Activated naive CD4-positive, alpha-beta T cell treated with anti-CD3 and anti-CD28 coated beads for 36 hours (primary cell): ENCODE measurements around the gene NPTXR. TPM values are rescaled to one million over a fixed set of nuclear protein-coding genes. Genes with fewer than 3 reads are reported as not detected.
A peak's percentile ranks its signal among the peaks of the same experiment; 100 is the strongest.

ENCODE experiments used
- CTCF ChIA-PET: fragments of 350-600 bp; sonication (Branson Sonifier 250); formaldehyde crosslinking; loops from one replicate; lab custom pipeline; 2021; ENCODE audit warnings: antibody characterized with exemption; lab: Charles Lee
- DNase-seq: peaks from one replicate; pipeline ENCODE4 v3.0.0-alpha.2; 2020
- H3K27ac Mint-ChIP-seq: one replicate; pipeline ENCODE4 v1.8.0; 2021; ENCODE audit warnings: mild to moderate bottlenecking, mixed read lengths
- H3K27me3 Mint-ChIP-seq: one replicate; pipeline ENCODE4 v1.8.0; 2021; ENCODE audit warnings: low read depth, mixed read lengths
- H3K36me3 Mint-ChIP-seq: one replicate; pipeline ENCODE4 v1.8.0; 2021; ENCODE audit warnings: low read depth, mixed read lengths
- H3K4me1 Mint-ChIP-seq: one replicate; pipeline ENCODE4 v1.8.0; 2021; ENCODE audit warnings: low read depth, mixed read lengths
- H3K4me3 Mint-ChIP-seq: one replicate; pipeline ENCODE4 v1.8.0; 2021; ENCODE audit warnings: mild to moderate bottlenecking, moderate library complexity, mixed read lengths
- H3K9me3 Mint-ChIP-seq: one replicate; pipeline ENCODE4 v1.8.0; 2021; ENCODE audit warnings: mixed read lengths
- intact Hi-C: fragments of 100-400 bp; cut with micrococcal nuclease; formaldehyde crosslinking; loops from one replicate; pipeline ENCODE4 v1.15.1; 2023
- total RNA-seq, 2 experiments: library from RNA; stranded (reverse); gene quantifications; one replicate each; pipeline ENCODE4 v1.2.3, GENCODE V29; 2021

The NPTXR gene
- total RNA-seq, 2 experiments from 2014 or later = 1.4 to 1.5 TPM

- Mint-ChIP-seq H3K4me1 (peaks cover 13% of the 10 kb centered on the region), H3K27ac (no peak overlapping the region), H3K9me3 (peaks cover 4% of the 10 kb centered on the region), H3K4me3 (no peak overlapping the region), H3K27me3 (no peaks in the 10 kb centered on the region), H3K36me3 (no peaks in the 10 kb centered on the region)
- intact Hi-C loops = no loop called here
- no peak for DNase-seq
- CTCF ChIA-PET = interaction anchor here (0.6 kb wide), 1 partner anchor 614 kb away, joined by 4 read pairs; no protein-coding TSS in a partner anchor
These were observed 45.3 kb downstream of the NPTXR start for GRCh38 chr22:38798496-38798895.

- H3K4me3 Mint-ChIP-seq = no peak overlapping the region
- H3K9me3 Mint-ChIP-seq = peaks cover 4% of the 10 kb centered on the region
- no peaks in the 10 kb centered on the region for H3K36me3 Mint-ChIP-seq
- H3K27ac Mint-ChIP-seq = no peak overlapping the region
- peaks cover 19% of the 10 kb centered on the region for H3K4me1 Mint-ChIP-seq
- CTCF ChIA-PET = no interaction called here
- intact Hi-C loops = no loop called here
- no peak for DNase-seq
- H3K27me3 Mint-ChIP-seq = no peaks in the 10 kb centered on the region
These were observed 47.4 kb downstream of the NPTXR start for GRCh38 chr22:38796262-38796957.

- H3K9me3 Mint-ChIP-seq = peaks cover 4% of the 10 kb centered on the region
- H3K27ac Mint-ChIP-seq = no peak overlapping the region
- peaks cover 19% of the 10 kb centered on the region for H3K4me1 Mint-ChIP-seq
- DNase-seq = no peak
- no peak overlapping the region for H3K4me3 Mint-ChIP-seq
- no peaks in the 10 kb centered on the region for H3K27me3 Mint-ChIP-seq
- CTCF ChIA-PET = no interaction called here
- intact Hi-C loops = loop anchor here (2.0 kb wide), 1 partner anchor 41 kb away; the partner anchor contains the start of gene SUN2
- no peaks in the 10 kb centered on the region for H3K36me3 Mint-ChIP-seq
These were observed 48.3 kb downstream of the NPTXR start for GRCh38 chr22:38795569-38795968.

GRCh38 chr22:38793721-38794466 is 49.9 kb downstream of the NPTXR start, which contains the start of gene DNAL4:
DNAL4 (minus strand) TSS chr22:38794143; CDS start chr22:38782731, 11,412 bp downstream.
- peak; percentile 97 for DNase-seq
- CTCF ChIA-PET = interaction anchor here (0.7 kb wide), 1 partner anchor 76 kb away, joined by 3 read pairs; no protein-coding TSS in a partner anchor
- H3K27ac Mint-ChIP-seq = peak within 1 kb of the TSS; percentile 46
- H3K36me3 Mint-ChIP-seq = no peaks in the 10 kb centered on the region
- H3K4me1 Mint-ChIP-seq = peaks cover 18% of the 10 kb centered on the region
- no peaks in the 10 kb centered on the region for H3K27me3 Mint-ChIP-seq
- peaks cover 2% of the 10 kb centered on the region for H3K9me3 Mint-ChIP-seq
- peak within 1 kb of the TSS; percentile 76 for H3K4me3 Mint-ChIP-seq
- intact Hi-C loops = loop anchor here (1.0 to 2.0 kb wide), 2 partner anchors 39 to 89 kb away; partner anchors contain the start of genes GTPBP1 and SUN2

GRCh38 chr22:38793317-38793716 is 50.5 kb downstream of the NPTXR start:
- Mint-ChIP-seq H3K4me3 (peak overlapping the region; percentile 76), H3K27ac (no peak overlapping the region), H3K36me3 (no peaks in the 10 kb centered on the region), H3K9me3 (no peaks in the 10 kb centered on the region), H3K4me1 (peaks cover 12% of the 10 kb centered on the region), H3K27me3 (no peaks in the 10 kb centered on the region)
- intact Hi-C loops = no loop called here
- no peak for DNase-seq
- CTCF ChIA-PET = no interaction called here

- no peak for DNase-seq
- Mint-ChIP-seq H3K27ac (no peak overlapping the region), H3K36me3 (no peaks in the 10 kb centered on the region), H3K4me3 (peak overlapping the region; percentile 76), H3K9me3 (no peaks in the 10 kb centered on the region), H3K27me3 (no peaks in the 10 kb centered on the region), H3K4me1 (peaks cover 8% of the 10 kb centered on the region)
- CTCF ChIA-PET = interaction anchor here (1.2 kb wide), 1 partner anchor 10 kb away, joined by 5 read pairs; no protein-coding TSS in a partner anchor
- intact Hi-C loops = no loop called here
These were observed 51.0 kb downstream of the NPTXR start for GRCh38 chr22:38792833-38793232.

GRCh38 chr22:38789606-38790005 is 54.2 kb downstream of the NPTXR start:
- H3K9me3 Mint-ChIP-seq = no peaks in the 10 kb centered on the region
- peaks cover 7% of the 10 kb centered on the region for H3K4me1 Mint-ChIP-seq
- no peaks in the 10 kb centered on the region for H3K36me3 Mint-ChIP-seq
- intact Hi-C loops = no loop called here
- no peaks in the 10 kb centered on the region for H3K27me3 Mint-ChIP-seq
- H3K4me3 Mint-ChIP-seq = no peak overlapping the region
- CTCF ChIA-PET = interaction anchor here (1.2 kb wide), 1 partner anchor 21 kb away, joined by 3 read pairs; no protein-coding TSS in a partner anchor
- H3K27ac Mint-ChIP-seq = no peak overlapping the region
- DNase-seq = no peak

- Mint-ChIP-seq H3K36me3 (no peaks in the 10 kb centered on the region), H3K4me1 (peaks cover 7% of the 10 kb centered on the region), H3K27ac (no peak overlapping the region), H3K27me3 (no peaks in the 10 kb centered on the region), H3K9me3 (no peaks in the 10 kb centered on the region), H3K4me3 (no peak overlapping the region)
- CTCF ChIA-PET = no interaction called here
- DNase-seq = no peak
- intact Hi-C loops = no loop called here
These were observed 55.0 kb downstream of the NPTXR start for GRCh38 chr22:38788846-38789245.

- intact Hi-C loops = no loop called here
- Mint-ChIP-seq H3K27ac (no peak overlapping the region), H3K4me3 (no peak overlapping the region), H3K9me3 (no peaks in the 10 kb centered on the region), H3K4me1 (peaks cover 7% of the 10 kb centered on the region), H3K27me3 (no peaks in the 10 kb centered on the region), H3K36me3 (no peaks in the 10 kb centered on the region)
- CTCF ChIA-PET = no interaction called here
- no peak for DNase-seq
These were observed 55.6 kb downstream of the NPTXR start for GRCh38 chr22:38788021-38788816.

- Mint-ChIP-seq H3K36me3 (no peaks in the 10 kb centered on the region), H3K27me3 (no peaks in the 10 kb centered on the region), H3K4me1 (peaks cover 9% of the 10 kb centered on the region), H3K9me3 (no peaks in the 10 kb centered on the region), H3K27ac (no peak overlapping the region), H3K4me3 (no peak overlapping the region)
- intact Hi-C loops = no loop called here
- no peak for DNase-seq
- CTCF ChIA-PET = interaction anchor here (0.8 kb wide), 1 partner anchor 17 kb away, joined by 3 read pairs; no protein-coding TSS in a partner anchor
These were observed 57.2 kb downstream of the NPTXR start for GRCh38 chr22:38786631-38787030.

- Mint-ChIP-seq H3K4me3 (no peak overlapping the region), H3K9me3 (no peaks in the 10 kb centered on the region), H3K36me3 (no peaks in the 10 kb centered on the region), H3K4me1 (peaks cover 9% of the 10 kb centered on the region), H3K27ac (no peak overlapping the region), H3K27me3 (no peaks in the 10 kb centered on the region)
- CTCF ChIA-PET = interaction anchor here (0.6 kb wide), 1 partner anchor 365 kb away, joined by 4 read pairs; no protein-coding TSS in a partner anchor
- intact Hi-C loops = no loop called here
- no peak for DNase-seq
These were observed 59.0 kb downstream of the NPTXR start for GRCh38 chr22:38784856-38785255.

GRCh38 chr22:38784035-38784434 is 59.8 kb downstream of the NPTXR start:
- Mint-ChIP-seq H3K27ac (no peak overlapping the region), H3K27me3 (no peaks in the 10 kb centered on the region), H3K9me3 (no peaks in the 10 kb centered on the region), H3K36me3 (no peaks in the 10 kb centered on the region), H3K4me1 (peaks cover 9% of the 10 kb centered on the region), H3K4me3 (no peak overlapping the region)
- no peak for DNase-seq
- intact Hi-C loops = no loop called here
- CTCF ChIA-PET = interaction anchor here (1.2 kb wide), 1 partner anchor 15 kb away, joined by 4 read pairs; no protein-coding TSS in a partner anchor
